ENCODE measurements around the gene CWC22. TPM values are rescaled to one million over a fixed set of nuclear protein-coding genes. Genes with fewer than 3 reads are reported as not detected.

Gene CWC22
- polyA plus RNA-seq, 1 of the 3 experiments (the other 2 are of a cell fraction), result 2.7 TPM

- peaks cover 0 to 13% of the 10 kb centered on the region in 2 experiments; a peak in 3 of 4 replicates for H3K4me1 ChIP-seq (ENCODE audit: control insufficient read depth in 1 of 2, insufficient read depth in 2 of 2, low read depth in 1 of 2, low read length in 1 of 2)
- CTCF ChIA-PET, result no interaction called here
- H3K27ac ChIP-seq (ENCODE audit: low read depth in 2 of 2, low read length in 1 of 2), result no peak overlapping the region
- H3K9ac ChIP-seq, result no peak overlapping the region
- H3F3A ChIP-seq (replicated peaks; ENCODE audit: insufficient read depth), result peaks cover 5% of the 10 kb centered on the region
- no peak for TF ChIP-seq RAD21 (IDR thresholded peaks at IDR 0.05; ENCODE audit: low read length)
- no peak for TF ChIP-seq NRF1 (IDR thresholded peaks at IDR 0.05; ENCODE audit: low read depth, low read length)
- no peak for TF ChIP-seq POLR2AphosphoS5 (IDR thresholded peaks at IDR 0.05; ENCODE audit: low read depth, low read length)
- TF ChIP-seq IRF3 (IDR thresholded peaks at IDR 0.05; ENCODE audit: low read depth, low read length), result no peak
- TF ChIP-seq FOXJ3 (CRISPR knock-in tag; IDR thresholded peaks at IDR 0.05), result no peak
- TF ChIP-seq EP300 (IDR thresholded peaks at IDR 0.05; ENCODE audit: borderline replicate concordance in 1 of 2, low read depth in 1 of 2, low read length in 1 of 2), result no peak
- 57% methylated on average over 1 of the region's 1 CpG for WGBS (ENCODE audit: low lambda C conversion rate)
- no peaks in the 10 kb centered on the region for H3K27me3 ChIP-seq (ENCODE audit: insufficient read depth)
- H3K4me3 ChIP-seq (ENCODE audit: low read depth in 2 of 2, low read length in 1 of 2), result no peak overlapping the region
- no peaks in the 10 kb centered on the region for H3K9me3 ChIP-seq
- H2AFZ ChIP-seq (ENCODE audit: low read depth), result no peak overlapping the region
- H4K20me1 ChIP-seq (ENCODE audit: insufficient read depth), result no peaks in the 10 kb centered on the region
- no peak for DNase-seq
- no peak overlapping the region for H3K4me2 ChIP-seq
- H3K9me2 ChIP-seq, result no peaks in the 10 kb centered on the region
- peaks cover 86 to 90% of the 10 kb centered on the region in 2 experiments for H3K36me3 ChIP-seq (replicated peaks in 1 of 2; ENCODE audit: control insufficient read depth in 1 of 2, insufficient read depth in 2 of 2, low read length in 1 of 2)
- POLR2A ChIA-PET, result no interaction called here
- H3K79me2 ChIP-seq (ENCODE audit: insufficient read depth), result no peaks in the 10 kb centered on the region
Observed at GRCh38 chr2:179983250-179983932, 23.7 kb downstream of the CWC22 start.

- TF ChIP-seq USF2 (IDR thresholded peaks at IDR 0.05; ENCODE audit: borderline replicate concordance, low read depth, low read length), result no peak
- TF ChIP-seq JUND (IDR thresholded peaks at IDR 0.05), result peak; percentile 13; the same call in 1 of the 2 replicates
- peak; percentile 46; the same call in 1 of the 2 replicates for TF ChIP-seq FOSL2 (IDR thresholded peaks at IDR 0.05; ENCODE audit: borderline replicate concordance, low read depth)
- TF ChIP-seq ELF1 (IDR thresholded peaks at IDR 0.05), result no peak
- TF ChIP-seq NRF1 (IDR thresholded peaks at IDR 0.05; ENCODE audit: low read depth, low read length), result no peak
- no peak for TF ChIP-seq USF1 (IDR thresholded peaks at IDR 0.05; ENCODE audit: borderline replicate concordance, low read depth)
- no peak for TF ChIP-seq EZH2phosphoT487 (IDR thresholded peaks at IDR 0.05; ENCODE audit: borderline replicate concordance, low read depth)
- TF ChIP-seq PBX3 (IDR thresholded peaks at IDR 0.05), result peak; percentile 21; the same call in 1 of the 2 replicates
- peak; percentile 45; the same call in 1 of the 2 replicates for TF ChIP-seq TCF12 (IDR thresholded peaks at IDR 0.05)
- no peak for TF ChIP-seq RCOR1 (IDR thresholded peaks at IDR 0.05; ENCODE audit: low read length)
- no peak for TF ChIP-seq CHD2 (IDR thresholded peaks at IDR 0.05; ENCODE audit: low read length, partially characterized antibody)
- no peak for TF ChIP-seq SIN3A (IDR thresholded peaks at IDR 0.05; ENCODE audit: borderline replicate concordance, low read depth, low read length)
- CTCF ChIA-PET, result interaction anchor here (1.0 to 2.0 kb wide), 4 partner anchors 11 to 35 kb away, joined by 3 to 4 read pairs (median 3); no protein-coding TSS in a partner anchor
Observed at GRCh38 chr2:179981085-179981484, 26.0 kb downstream of the CWC22 start.

More at GRCh38 chr2:179981085-179981484, 26.0 kb downstream of the CWC22 start:
- no peaks in the 10 kb centered on the region; the same call in 1 of the 2 replicates for H3K79me2 ChIP-seq (ENCODE audit: insufficient read depth)
- no peaks in the 10 kb centered on the region for H3K9me2 ChIP-seq
- H3K4me3 ChIP-seq (ENCODE audit: low read depth in 2 of 2, low read length in 1 of 2), result no peak overlapping the region
- no peak overlapping the region for H2AFZ ChIP-seq (ENCODE audit: low read depth)
- peaks cover 0 to 13% of the 10 kb centered on the region in 2 experiments; a peak in 2 of 4 replicates for H3K4me1 ChIP-seq (ENCODE audit: control insufficient read depth in 1 of 2, insufficient read depth in 2 of 2, low read depth in 1 of 2, low read length in 1 of 2)
- H3K9me3 ChIP-seq, result no peaks in the 10 kb centered on the region
- H3F3A ChIP-seq (replicated peaks; ENCODE audit: insufficient read depth), result peaks cover 5% of the 10 kb centered on the region
- no peaks in the 10 kb centered on the region for H4K20me1 ChIP-seq (ENCODE audit: insufficient read depth)
- DNase-seq, result no peak
- H3K36me3 ChIP-seq (replicated peaks in 1 of 2; ENCODE audit: control insufficient read depth in 1 of 2, insufficient read depth in 2 of 2, low read length in 1 of 2), result peaks cover 75 to 81% of the 10 kb centered on the region in 2 experiments
- H3K9ac ChIP-seq, result no peak overlapping the region
- H3K27ac ChIP-seq (ENCODE audit: low read depth in 2 of 2, low read length in 1 of 2), result peak overlapping the region; percentile 21 to 25; a peak in 2 of 4 replicates
- H3K27me3 ChIP-seq (ENCODE audit: insufficient read depth), result no peaks in the 10 kb centered on the region
- POLR2A ChIA-PET, result no interaction called here
- 67% methylated on average over 1 of the region's 1 CpG for WGBS (ENCODE audit: low lambda C conversion rate)
- H3K4me2 ChIP-seq, result no peak overlapping the region
